Sigmoid colon (tissue), 3 donors: ENCODE data around the gene TECRL.

ENCODE experiments used
- CTCF ChIP-seq, 4 experiments: fragments of 450-650 bp in 3 of 4; fragments of 200-600 bp in 1 of 4; IDR thresholded peaks; one replicate each; pipeline ENCODE4 v1.5.1; 2016 to 2019; ENCODE audit warnings: antibody characterized with exemption in 4 of 4, mild to moderate bottlenecking in 3 of 4, moderate library complexity in 2 of 4
- POLR2A ChIP-seq, 2 donors: fragments of 450-650 bp; IDR thresholded peaks; one replicate each; pipeline ENCODE4 v1.6.1; 2016; ENCODE audit warnings: antibody characterized with exemption in 2 of 2, mild to moderate bottlenecking in 2 of 2, moderate library complexity in 2 of 2

- TF ChIP-seq POLR2A (IDR thresholded peaks at IDR 0.05) (no peak), CTCF (IDR thresholded peaks at IDR 0.05) (no peak)
Measured at GRCh38 chr4:64340218-64341110, 68.8 kb downstream of the TECRL start.
